Fibroblast of the conjunctiva (primary cell): ENCODE data around the gene RALA.
"Not testable (repeated sequence)": the region's sequence is repeated elsewhere in the genome, so short reads cannot be mapped to it uniquely, and the experiment has no call there.

Source experiments
- DNase-seq: peaks from one replicate; pipeline ENCODE4 v3.0.0-alpha.2; 2010; ENCODE audit warnings: low read depth

The RALA gene

GRCh38 chr7:39683216-39683845 is 60.0 kb downstream of the RALA start:
- DNase-seq, result no peak

DNA sequence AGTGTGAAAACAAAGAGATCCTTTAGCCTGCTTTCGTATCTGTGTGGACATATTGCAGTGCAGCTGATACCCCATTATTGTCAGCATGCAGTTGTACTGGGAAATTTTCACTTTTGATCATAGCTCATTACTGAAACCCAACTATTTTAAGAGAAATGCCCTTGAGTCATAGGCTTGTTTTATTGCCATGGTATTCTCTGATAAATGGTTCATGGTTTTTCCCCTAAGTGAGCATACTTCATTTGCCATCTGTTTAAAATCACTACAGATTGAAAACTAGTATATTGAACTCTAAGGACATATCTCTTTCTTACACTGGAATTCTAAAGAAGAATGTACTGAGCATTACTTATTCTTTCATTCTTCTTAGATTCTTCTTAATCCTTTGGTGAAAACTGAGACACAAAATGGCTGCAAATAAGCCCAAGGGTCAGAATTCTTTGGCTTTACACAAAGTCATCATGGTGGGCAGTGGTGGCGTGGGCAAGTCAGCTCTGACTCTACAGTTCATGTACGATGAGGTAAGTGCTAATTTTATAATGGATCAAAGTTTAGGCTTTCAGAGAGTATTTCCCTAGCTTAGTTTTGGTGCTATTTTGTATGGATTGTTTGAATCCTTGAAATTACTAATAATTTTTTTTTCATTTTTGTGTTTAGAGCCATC is 63.0 kb downstream of the RALA start:
- DNase-seq, result no peak

DNA sequence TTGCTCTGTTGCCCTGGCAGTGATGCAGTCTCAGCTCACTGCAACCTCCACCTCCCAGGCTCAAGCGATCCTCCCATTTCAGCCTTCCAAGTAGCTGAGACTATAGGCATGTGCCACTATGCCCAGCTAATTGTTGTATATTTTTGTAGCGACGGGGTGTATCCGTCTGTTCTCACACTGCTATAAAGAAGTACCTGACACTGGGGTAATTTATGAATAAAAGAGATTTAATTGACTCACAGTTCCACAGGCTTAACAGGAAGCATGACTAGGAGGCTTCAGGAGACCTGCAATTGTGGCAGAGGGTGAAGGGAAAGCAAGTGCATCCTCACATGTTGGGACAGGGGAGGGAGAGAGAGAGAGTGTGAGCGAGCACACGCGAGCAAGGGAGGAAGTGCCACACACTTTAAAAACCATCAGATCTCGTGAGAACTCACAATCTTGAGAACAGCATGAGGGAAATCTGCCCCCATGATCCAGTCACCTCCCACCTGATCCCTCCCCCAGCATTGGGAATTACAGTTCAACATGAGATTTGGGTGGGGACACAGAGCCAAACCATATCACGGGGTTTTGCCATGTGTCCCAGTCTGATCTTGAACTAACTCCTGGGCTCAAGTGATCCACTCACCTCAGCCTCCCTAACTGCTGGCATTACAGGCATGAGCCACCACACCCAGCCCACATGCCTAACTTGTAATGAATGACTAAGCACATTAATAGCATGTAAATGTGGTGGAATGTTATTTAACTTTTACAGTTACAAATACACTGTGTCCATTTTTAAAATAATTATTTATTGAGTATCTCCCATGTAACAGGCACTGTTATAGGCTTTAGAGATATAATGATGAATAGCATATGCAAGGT is 65.5 kb downstream of the RALA start:
- no peak for DNase-seq

DNA sequence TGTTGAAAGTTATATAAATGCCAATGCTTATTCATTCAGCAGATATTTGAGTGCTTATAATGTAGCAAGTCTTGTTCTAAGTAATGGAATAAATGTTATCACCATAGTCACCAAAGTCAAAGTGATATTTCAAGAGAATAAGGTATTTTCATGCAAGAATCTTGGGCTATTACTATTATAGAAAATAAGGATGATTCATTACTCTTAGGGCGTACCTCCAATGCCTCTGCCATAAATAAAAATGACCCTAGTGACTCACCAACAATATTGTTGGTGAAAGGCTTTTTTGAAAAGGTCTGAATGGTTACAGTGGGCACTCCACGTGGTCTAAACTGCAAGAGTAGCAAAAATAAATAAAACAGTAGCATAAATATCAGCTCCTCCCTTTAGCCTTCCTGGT is 68.4 kb downstream of the RALA start:
- DNase-seq, result no peak

DNA sequence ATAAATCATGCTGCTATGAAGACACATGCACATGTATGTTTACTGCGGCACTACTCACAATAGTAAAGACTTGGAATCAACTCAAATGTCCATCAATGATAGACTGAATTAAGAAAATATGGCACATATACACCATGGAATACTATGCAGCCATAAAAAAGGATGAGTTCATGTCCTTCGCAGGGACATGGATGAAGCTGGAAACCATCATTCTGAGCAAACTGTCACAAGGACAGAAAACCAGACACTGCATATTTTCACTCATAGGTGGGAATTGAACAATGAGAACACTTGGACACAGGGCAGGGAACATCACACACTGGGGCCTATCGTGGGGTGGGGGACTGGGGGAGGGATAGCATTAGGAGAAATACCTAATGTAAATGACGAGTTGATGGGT is 69.7 kb downstream of the RALA start:
- DNase-seq, result not testable (repeated sequence)

DNA sequence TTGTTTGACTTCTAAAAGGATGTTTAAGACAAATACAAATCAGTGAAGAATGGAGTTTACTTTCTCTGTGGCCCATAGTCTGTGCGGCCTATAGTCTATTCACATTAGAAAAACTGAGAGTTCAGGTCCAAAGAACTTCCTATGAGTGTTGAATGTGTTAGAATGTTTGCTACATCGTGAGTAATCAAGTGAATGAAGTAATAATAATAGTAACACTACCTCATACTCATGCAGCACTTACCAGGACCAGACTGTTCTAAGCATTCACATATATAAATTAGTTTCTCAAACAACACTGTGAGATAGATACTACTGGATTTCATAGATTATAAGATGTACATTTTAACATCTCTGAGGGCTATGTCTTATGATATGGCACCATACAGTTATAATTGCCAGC is 70.4 kb downstream of the RALA start:
- no peak for DNase-seq

DNA sequence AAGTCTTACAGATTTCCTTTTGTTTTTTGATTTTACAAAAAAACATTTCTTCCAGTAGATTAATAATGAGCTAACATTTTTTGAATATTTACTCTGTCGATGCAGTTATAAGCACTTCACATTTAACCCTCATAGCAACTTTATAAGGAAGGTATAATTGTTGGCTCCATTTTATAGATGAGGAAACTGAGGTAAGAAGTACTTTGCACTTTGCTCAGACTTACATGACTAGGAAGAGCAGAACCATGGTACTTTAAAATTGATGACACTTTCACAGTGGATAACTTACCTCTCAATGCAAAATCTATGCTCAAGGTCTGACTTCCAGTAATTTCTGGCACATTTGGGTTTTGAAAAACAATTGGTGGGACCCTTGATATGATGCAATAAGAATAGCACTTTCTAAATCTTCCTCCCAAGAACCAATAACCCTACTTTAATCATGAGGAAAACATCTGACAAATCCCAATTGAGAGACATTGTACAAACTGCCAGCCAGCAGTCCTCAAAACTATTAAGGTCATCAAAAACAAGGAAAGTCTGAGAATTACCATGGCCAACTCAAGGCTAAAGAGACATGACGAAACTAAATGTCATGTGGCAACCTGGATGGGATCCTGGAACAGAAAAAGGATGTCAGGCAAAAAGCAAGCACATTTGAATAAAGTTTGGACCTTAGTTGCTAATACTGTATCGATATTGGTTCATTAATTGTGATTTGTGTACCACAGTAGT is 72.6 kb downstream of the RALA start:
- no peak for DNase-seq

DNA sequence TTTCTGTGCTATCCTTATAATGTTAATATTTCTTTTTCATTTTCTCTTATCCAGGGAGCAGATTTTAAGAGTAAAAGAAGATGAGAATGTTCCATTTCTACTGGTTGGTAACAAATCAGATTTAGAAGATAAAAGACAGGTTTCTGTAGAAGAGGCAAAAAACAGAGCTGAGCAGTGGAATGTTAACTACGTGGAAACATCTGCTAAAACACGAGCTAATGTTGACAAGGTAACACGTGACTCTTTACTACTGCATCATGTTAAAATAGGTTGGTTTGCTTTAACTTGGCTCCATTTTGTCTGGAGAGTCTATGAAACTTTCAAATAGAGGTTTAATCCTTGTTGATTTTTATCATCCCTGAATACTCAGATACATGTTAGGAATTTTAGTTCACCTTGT is 73.3 kb downstream of the RALA start:
- no peak for DNase-seq

DNA sequence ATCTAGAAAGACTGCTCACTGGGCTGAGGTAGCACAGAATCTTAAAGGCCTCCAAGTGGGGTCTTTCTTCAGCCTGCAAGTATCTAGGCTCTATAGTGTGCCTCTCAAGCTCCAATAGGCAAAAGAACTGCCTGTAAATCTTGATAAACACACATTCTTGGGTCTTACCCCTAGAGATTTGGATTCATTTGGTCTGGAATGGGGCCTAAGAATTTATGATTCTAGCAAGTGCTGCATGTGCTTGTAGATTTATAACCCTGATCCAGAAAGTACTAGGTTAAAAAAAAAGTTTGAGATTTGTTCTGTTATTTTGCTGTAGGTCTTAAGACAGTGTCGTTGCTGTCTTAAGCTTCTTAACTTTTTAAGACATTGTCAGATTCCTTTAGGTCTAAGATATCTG is 74.1 kb downstream of the RALA start:
- DNase-seq, result no peak

GRCh38 chr7:39700165-39700564 is 76.8 kb downstream of the RALA start:
- no peak for DNase-seq

DNA sequence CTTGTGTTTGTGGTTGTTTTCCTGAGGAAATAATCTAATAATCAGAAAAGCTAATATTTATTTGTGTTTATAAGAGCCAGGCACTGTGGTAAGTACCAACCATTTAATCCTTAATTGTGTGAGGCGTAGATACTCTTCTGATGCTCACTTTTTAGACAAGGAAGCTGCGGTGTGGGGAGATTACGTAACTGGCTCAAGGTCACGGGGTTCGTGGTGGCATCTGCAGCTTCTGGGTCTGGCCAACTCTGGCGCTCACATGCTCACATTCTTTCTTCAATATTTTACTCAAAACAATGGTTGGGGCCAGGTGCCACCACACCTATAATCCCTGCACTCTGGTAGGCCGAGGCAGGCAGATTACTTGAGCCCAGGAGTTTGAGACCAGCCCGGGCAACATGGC is 77.6 kb downstream of the RALA start:
- no peak for DNase-seq

DNA sequence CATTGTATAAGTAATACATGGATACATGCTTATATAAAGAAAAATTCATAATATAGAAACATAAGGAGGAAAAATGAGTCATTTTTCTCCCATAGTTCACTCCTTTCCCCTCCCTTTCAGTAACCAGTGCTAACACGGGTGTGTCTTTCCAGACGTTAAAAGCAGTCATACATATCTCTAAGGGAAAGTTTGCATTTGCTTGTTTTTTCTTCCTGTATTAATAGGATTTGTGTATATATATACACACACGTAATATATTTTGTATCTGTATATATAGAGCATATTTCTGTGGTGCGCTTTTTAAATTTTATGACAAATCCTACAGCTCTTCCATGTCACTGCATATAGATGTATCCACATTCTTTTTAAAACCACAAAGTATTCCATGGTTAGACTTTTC is 78.8 kb downstream of the RALA start:
- DNase-seq, result no peak

- no peak for DNase-seq
Measured at GRCh38 chr7:39703144-39703543, 79.8 kb downstream of the RALA start.

GRCh38 chr7:39709029-39709428 is 85.7 kb downstream of the RALA start:
- no peak for DNase-seq

DNA sequence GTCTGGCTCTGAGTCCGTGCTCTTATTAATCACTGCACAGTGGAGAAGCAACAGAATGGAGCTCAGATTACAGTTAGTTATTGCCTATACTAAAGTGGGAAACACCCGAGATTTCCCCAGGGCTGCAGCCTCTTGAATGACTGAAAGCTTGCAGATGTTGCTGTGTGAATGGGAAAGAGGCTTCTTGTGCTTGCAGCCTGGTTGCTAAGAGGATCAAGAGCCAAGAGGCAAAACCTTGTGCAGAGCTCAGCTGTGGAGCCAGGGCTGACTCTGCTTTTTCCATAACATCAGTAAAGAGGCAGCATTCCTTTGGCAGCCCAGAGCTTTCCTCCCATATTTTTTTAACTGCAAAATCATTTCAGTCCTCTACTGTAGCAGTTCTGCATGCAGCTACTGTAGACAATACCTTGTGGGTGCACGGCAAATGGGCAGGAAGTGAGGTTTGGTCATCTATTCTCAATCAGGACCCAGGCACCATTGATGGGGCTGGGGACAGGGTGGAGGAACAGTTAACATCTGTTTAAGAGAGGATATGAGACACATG is 86.5 kb downstream of the RALA start:
- DNase-seq, result peak; percentile 94

GRCh38 chr7:39712751-39713150 is 89.4 kb downstream of the RALA start:
- DNase-seq, result no peak

GRCh38 chr7:39714447-39715091 is 91.2 kb downstream of the RALA start:
- DNase-seq, result no peak

- DNase-seq, result no peak
Measured at GRCh38 chr7:39720586-39720985, 97.2 kb downstream of the RALA start.

DNA sequence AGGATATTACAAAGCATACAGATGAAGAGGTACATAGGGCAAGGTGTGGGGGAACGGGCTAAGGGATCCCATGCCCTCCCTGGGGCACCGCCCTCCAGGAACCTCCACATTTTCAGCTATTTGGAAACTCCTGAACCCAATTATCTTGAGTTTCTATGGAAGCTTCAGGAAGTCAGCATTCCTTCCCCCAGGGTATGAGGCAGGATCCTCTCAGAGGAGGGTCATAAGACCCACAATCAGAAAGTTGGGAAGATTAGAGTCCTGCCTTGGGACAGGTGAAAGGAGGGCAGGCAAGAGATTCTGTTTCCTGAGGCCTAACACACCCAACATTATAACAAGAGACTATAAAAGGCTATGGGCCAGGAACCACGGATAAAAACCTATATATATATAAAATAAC is 98.0 kb downstream of the RALA start:
- no peak for DNase-seq

GRCh38 chr7:39721919-39722597 is 98.7 kb downstream of the RALA start:
- no peak for DNase-seq
